CD1c-positive myeloid dendritic cell (primary cell): ENCODE data around the gene GOLGA7B.
A peak's percentile ranks its signal among the peaks of the same experiment; 100 is the strongest.

Experiments
- DNase-seq: peaks from one replicate; pipeline ENCODE4 v3.0.0-alpha.2; 2016; ENCODE audit errors: extremely low spot score

GOLGA7B gene

GRCh38 chr10:97868134-97868685 is 18.6 kb downstream of the GOLGA7B start:
- no peak for DNase-seq

- DNase-seq = peak; percentile 83
Observed at GRCh38 chr10:97869091-97870042, 19.7 kb downstream of the GOLGA7B start.

DNA sequence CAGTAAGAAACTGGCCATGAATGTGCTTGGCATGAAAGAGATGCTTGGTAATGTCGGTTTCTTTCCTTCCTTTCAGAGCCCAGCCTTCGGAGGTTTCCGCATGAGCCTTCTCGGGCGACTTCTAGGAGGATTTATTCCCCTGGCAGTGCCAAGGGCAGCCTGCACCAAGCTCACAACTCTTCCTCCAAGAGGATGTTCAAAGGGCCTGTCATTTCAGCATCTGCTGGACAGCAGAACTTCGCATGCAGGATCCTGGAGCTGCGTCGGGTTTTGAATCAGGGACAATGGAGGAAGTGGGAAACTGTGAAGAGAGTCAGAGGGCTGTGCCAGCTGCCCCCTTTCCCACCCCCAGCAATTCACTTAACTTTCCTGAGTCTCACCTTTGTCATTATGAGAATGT is 21.3 kb downstream of the GOLGA7B start:
- no peak for DNase-seq

DNA sequence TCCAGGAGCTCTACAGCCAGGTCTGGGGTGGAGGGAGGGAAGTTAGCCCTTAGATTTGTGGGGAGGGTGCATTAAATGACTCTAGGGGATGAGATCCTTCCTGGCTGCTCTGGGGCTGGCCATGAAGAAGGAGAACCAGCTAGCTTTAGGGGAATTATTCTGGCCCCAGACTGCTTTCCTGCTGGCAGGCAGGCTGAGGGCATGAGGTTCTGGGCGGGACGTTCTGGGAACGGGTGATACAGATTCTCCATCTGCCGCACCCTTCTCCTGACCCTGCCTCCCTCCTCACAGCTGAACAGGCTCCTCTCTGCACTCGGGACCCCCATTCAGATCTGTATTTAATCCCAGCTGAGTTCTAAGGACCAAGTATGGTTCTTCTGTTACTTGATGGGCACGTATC is 23.9 kb downstream of the GOLGA7B start:
- no peak for DNase-seq

DNA sequence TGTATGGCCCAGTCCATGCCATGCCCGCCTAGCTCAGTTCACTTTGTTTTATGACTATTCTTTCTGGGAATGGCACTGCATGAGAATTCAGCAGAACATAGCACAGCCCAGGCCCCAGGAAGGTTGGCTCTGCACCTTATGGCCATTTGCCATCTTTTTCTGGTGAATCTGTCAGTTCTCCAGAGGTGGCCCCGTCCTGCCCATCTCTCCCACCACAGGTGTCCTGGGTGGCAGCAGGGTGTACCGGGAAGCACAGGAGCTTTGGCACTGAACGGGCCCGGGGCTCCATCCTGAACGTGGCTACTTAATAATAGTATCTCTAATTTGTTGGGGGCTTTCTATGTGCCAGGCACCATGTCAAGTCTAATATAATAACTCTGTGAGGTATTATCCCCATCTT is 24.7 kb downstream of the GOLGA7B start:
- DNase-seq = no peak

DNA sequence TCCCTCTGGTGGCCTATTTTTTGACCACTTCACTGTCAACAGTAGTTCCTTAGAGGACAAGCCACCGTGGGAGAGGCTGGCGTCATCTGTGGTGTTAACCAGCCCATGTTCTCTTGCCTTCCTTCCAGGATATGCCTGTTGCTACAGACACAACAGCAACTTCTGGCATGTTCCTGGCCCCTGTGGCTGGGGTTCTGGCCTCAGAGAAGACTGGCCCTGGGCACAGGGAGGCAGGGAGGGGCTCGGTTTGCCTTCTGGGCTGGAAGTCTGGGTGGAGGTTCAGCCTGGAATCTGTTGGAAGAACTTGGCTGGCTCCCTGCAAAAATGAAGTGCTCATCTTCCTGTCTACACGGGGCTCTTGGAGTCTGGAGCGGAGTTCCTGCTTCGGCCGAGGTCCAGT is 25.7 kb downstream of the GOLGA7B start:
- no peak for DNase-seq

DNA sequence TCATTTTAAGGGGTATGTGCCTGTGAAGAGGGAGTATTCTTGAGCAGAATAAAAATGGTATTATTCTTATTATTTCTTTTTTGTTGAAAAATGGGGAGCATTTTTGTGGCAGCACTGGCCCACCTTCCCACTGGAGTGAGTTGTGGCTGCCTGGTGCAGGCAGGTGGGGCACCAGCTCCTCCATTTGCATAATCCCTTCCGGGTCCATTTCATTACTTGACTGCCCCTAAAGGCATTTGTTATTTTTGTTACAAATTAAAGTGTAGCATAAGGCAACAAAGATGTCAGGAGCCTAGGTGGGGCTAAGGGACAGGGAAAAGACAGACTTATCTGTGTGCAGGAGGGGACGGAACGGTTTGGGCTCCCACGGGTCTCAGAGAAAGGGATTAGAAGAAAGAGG is 26.8 kb downstream of the GOLGA7B start:
- DNase-seq = no peak

- DNase-seq = no peak
Observed at GRCh38 chr10:97879241-97879640, 29.6 kb downstream of the GOLGA7B start.

DNA sequence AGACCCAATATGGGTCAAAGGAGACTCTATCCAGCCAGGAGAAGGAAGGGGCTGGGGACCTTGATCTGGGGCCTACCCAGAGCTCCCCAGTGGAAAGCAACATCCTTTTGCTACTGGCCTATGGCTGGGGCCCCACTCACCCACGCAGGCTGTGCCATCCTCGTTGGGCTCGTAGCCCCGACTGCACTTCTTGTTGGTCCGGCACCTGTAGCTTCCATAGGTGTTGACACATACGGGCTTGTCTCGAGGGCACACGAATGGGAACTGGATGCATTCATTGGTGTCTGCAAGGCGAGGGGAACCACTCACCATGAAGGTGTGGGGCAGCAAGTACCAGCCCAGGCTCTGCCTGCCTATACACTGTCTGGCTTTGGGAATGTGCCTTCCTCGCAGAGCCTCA is 30.5 kb downstream of the GOLGA7B start:
- DNase-seq = no peak

GRCh38 chr10:97882142-97883091 is 32.8 kb downstream of the GOLGA7B start:
- DNase-seq = peak; percentile 9

DNA sequence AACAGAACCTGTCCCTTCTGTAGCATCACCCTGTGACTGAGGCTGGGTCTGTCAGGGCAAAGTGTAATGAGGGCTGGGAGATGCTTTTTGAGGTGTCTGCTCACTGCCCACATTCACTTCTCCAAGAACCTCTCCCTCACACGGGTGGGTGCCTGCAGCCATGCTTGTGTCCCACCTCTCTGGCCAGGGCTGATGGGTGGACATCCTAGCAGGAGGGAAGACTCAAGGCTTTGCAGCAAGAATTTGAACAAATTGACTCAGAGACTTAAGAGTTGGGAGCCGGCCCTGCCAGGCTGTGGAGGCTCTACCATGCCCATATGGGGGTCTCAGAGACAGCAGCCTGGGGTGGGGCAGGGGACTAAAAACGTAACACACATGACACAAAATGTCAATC is 33.4 kb downstream of the GOLGA7B start:
- DNase-seq = no peak

GRCh38 chr10:97886286-97886685 is 36.6 kb downstream of the GOLGA7B start:
- DNase-seq = no peak

DNA sequence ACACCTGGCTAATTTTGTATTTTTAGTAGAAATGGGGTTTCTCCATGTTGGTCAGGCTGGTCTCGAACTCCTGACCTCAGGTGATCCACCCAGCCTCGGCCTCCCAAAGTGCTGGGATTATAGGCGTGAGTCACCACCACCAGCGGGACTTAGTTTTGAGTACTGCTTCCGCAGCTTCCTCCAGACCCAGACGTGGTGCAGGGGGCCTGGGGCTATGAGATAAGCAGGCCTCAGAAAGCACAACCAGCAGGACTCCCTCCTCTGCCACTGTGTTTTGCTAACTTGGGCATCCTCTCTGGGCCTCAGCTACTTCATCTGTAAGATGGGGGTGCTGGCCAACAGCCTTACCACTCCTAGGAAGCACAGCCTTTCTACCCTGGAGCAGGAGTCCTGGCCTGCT is 37.8 kb downstream of the GOLGA7B start:
- DNase-seq = no peak

- no peak for DNase-seq
Observed at GRCh38 chr10:97888134-97888533, 38.5 kb downstream of the GOLGA7B start.

- DNase-seq = no peak
Observed at GRCh38 chr10:97888641-97889262, 39.1 kb downstream of the GOLGA7B start.

- no peak for DNase-seq
Observed at GRCh38 chr10:97889461-97890265, 40.0 kb downstream of the GOLGA7B start.

GRCh38 chr10:97891497-97892167 is 42.0 kb downstream of the GOLGA7B start:
- no peak for DNase-seq

DNA sequence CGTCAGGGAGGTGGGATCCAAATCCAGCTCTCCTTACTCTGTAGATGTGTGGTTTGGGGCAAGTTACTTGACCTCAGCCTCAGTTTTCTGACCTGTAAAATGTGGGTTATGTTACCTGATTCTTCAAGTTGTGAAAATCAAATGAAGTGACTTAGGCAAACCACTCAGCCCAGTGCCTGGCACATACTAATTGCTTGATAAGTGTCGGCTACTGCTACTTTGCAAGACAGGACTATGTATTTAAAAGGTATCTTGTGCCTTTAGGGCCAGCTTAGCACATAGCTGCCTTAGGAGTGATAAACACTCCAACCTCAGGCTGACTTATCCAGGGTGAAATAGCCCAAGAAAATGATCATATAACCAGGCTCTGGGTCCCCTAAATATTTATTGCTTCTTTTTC is 42.9 kb downstream of the GOLGA7B start:
- no peak for DNase-seq

DNA sequence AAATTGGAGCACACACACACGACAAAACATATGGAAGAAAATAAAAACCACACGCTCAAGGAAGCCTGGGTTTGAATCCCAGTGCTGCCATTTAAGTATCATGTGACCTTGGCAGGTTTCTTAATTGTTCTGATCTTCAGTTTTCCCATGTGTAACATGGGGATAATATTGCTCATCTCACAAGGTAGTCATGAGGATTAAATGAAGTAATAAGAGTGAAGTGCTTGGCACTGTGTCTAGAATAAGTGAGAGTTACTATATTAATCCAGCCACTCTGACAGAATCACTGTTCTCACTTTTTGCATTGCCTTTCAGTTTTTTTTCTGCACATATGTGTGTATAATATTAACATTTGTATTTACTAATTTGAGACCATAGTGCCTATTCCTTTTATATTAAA is 43.3 kb downstream of the GOLGA7B start:
- DNase-seq = no peak

- DNase-seq = no peak
Observed at GRCh38 chr10:97894092-97894491, 44.4 kb downstream of the GOLGA7B start.
